ENCODE results near the gene NIT2.

NIT2 gene

DNA sequence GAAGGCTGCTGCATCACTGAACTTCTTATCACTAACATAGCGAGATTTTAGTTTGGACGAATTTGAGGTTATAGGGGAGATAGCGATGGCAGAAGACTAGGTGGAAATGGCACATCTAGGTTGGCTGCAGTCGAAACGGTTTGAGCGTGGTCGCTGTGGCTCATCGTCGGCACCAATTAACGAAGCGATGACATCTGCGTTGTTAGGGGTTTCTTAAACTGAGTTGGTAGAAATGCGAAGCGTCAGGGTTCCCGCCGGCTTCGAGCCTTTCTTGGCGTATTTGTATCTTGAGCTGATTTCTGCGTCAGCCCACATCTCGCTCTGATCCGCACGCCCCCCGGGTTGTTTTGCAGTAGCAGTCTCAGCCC is 67.1 kb downstream of the NIT2 start:
- peak overlapping the region; percentile 99 for H3K4me3 ChIP-seq (ENCODE audit: low read depth, low read length)
- TF ChIP-seq, protein P1, sequence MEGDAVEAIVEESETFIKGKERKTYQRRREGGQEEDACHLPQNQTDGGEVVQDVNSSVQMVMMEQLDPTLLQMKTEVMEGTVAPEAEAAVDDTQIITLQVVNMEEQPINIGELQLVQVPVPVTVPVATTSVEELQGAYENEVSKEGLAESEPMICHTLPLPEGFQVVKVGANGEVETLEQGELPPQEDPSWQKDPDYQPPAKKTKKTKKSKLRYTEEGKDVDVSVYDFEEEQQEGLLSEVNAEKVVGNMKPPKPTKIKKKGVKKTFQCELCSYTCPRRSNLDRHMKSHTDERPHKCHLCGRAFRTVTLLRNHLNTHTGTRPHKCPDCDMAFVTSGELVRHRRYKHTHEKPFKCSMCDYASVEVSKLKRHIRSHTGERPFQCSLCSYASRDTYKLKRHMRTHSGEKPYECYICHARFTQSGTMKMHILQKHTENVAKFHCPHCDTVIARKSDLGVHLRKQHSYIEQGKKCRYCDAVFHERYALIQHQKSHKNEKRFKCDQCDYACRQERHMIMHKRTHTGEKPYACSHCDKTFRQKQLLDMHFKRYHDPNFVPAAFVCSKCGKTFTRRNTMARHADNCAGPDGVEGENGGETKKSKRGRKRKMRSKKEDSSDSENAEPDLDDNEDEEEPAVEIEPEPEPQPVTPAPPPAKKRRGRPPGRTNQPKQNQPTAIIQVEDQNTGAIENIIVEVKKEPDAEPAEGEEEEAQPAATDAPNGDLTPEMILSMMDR (IDR thresholded peaks at IDR 0.05; ENCODE audit: insufficient read depth, low read depth, low read length, missing control alignments) = no peak
- peak; percentile 69 for DNase-seq (ENCODE audit: low read depth)

DNA sequence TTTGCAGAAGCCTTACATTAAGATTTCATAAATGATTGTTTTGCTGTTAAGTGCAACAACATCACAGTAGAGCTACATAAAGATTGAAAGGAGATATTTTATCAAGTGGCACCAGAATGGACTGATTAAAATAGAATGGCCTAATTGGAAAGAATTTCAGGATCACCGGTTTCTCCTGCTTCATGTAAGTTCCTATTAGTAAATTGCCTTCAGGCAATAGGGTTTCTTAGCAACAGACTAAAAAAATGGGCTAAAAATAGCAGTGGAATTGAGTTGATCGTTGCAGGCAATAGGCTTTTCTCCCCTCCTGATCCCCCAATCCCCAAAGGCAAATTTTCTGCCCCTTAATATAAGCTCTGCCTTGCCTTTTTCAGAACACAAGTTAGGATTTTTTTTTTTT is 67.7 kb downstream of the NIT2 start:
- DNase-seq (ENCODE audit: low read depth) = peak; percentile 35
- TF ChIP-seq, protein P1 (IDR thresholded peaks at IDR 0.05; ENCODE audit: insufficient read depth, low read depth, low read length, missing control alignments) = no peak
- H3K4me3 ChIP-seq (ENCODE audit: low read depth, low read length) = peak overlapping the region; percentile 99

DNA sequence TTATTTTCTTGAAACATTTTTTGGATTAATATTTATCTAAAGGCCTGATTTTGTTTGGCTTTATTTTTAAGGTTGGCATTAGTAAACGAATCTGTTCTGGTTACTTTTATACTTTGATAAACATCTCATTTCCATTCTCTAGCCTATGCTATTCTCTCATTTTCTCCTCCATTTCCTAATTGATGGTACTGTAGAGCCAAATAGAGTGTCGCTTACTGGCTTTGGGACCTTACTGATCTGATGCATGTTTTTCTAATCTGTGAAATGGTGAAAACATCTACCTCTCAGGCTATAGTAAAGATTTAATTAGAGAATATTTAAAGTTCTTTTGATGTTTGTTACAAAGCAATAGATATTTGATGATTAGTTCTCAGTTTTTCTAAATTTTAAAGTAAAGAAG is 68.3 kb downstream of the NIT2 start:
- TF ChIP-seq, protein P1 (IDR thresholded peaks at IDR 0.05; ENCODE audit: insufficient read depth, low read depth, low read length, missing control alignments) = no peak
- no peak for DNase-seq (ENCODE audit: low read depth)
- H3K4me3 ChIP-seq (ENCODE audit: low read depth, low read length) = peak overlapping the region; percentile 99

DNA sequence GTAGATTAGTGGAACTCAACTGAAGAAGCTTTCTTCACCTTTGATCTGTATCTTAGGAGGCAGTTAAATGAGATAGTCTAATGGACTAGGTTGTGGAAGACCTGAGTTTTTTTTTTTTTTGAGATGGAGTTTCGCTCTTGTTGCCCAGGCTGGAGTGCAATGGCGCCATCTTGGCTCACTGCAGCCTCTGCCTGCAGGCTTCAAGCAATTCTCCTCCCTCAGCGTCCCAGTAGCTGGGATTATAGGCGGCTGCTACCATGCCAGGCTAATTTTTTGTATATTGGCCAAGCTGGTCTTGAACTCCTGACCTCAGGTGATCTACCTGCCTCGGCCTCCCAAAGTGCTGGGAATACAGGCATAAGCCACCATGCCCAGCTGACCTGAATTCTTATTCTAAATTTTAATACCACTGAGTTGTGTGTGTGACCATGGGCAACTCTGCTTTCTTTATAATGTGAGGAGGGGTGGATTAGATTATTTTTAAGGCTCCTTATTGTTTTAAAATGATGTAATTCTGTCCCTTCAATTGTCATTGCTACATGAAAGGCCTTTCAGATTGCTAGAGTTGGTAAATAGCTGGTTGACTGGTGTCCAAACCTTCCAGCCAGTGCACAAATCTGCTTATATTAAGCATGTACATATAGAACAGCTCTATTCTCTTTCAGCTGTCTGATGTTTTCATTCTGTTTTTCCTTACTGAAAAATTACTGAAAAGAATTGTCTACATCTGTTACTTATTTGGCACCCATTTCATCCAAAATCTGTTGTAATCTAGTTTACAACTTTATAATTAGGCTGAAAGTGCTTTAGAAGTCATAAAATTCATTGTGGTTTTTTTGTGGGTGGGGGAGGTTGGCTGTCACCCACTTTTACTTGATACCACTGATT is 69.0 kb downstream of the NIT2 start:
- peak overlapping the region; percentile 99 for H3K4me3 ChIP-seq (ENCODE audit: low read depth, low read length)
- TF ChIP-seq, protein P1 (IDR thresholded peaks at IDR 0.05; ENCODE audit: insufficient read depth, low read depth, low read length, missing control alignments) = no peak
- peak; percentile 10 for DNase-seq (ENCODE audit: low read depth)

DNA sequence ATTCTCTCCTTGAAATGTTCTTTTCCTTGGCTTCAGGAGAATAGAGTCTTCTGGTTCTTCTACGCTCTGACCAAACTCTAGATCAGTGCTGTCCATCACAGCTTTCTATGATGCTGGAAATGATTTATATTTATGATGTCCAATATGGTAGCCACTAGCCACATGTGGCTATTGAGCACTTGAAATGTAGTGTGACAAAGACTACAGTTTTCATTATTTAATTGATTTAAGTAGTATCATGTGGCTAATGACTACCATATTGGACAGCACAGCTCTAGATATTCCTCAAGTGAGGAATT is 69.6 kb downstream of the NIT2 start:
- H3K4me3 ChIP-seq (ENCODE audit: low read depth, low read length) = no peak overlapping the region
- DNase-seq (ENCODE audit: low read depth) = no peak
- TF ChIP-seq, protein P1 (IDR thresholded peaks at IDR 0.05; ENCODE audit: insufficient read depth, low read depth, low read length, missing control alignments) = no peak

DNA sequence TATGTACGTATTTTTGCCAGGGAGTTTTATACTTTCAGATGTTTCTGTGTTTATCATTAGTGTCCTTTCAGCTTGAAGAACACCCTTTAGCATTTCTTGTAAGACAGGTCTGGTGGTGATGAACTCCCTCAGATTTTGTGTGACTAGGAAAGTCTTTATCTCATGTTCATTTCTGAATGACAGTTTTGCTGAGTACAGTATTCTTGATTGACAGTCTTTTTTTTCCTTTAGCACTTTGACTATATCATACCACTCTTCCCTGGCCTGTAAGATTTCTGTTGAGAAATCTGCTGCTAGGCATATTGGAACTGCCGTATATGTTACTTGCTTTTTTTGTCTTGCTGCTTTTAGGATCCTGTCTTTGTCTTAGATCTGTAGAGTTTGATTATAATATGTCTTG is 72.6 kb downstream of the NIT2 start:
- no peak overlapping the region for H3K4me3 ChIP-seq (ENCODE audit: low read depth, low read length)
- DNase-seq (ENCODE audit: low read depth) = no peak
- TF ChIP-seq, protein P1 (IDR thresholded peaks at IDR 0.05; ENCODE audit: insufficient read depth, low read depth, low read length, missing control alignments) = no peak

Measured in GM12865 (cell line).